ENCODE data around the gene VAV2.
A peak's percentile ranks its signal among the peaks of the same experiment; 100 is the strongest.

Gene VAV2

GRCh38 chr9:133797406-133798105, 194.6 kb downstream of the VAV2 start:
- no peak for DNase-seq (ENCODE audit: low read depth in 2 of 2)

DNA sequence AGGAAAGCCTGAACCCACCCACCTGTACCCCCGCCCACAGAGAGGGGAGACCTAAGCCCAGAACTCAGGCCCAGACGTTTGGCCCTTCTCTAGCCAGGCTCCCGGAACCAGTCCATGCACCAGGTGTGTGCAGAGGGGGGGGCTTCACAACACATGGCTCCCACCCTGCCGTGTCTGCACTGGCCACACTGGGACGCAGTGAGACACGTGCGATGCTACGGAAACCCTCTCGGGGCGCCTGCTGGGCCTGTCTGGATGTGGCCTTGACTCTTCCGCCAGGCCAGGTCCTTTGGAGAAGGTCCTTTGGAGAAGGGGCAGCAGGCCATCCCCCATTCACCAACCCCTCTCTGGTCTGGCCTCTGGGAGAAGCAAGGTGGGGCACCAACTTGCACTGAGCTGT, 195.6 kb downstream of the VAV2 start:
- no peak for DNase-seq (ENCODE audit: low read depth in 2 of 2)

DNA sequence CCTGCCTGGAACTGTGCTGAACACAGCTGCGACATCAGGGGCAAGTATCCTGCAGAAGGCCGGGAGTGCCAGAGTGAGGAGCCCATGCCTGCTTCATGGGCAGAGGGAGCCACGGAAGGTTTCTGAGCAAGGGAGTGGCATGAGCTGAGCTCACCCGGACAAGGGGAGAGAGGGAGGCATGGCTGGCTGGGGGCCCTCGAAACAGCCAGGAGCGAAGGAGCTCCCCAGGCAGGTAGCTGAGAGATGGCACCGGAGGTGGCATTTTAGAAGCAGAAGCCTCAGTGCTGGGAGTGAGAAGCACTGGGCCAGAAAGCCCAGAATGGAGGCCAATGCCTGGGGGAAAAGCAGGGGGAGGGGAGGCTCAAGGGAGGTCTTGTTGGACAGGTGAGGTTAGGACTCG, 197.1 kb downstream of the VAV2 start:
- no peak for DNase-seq (ENCODE audit: low read depth in 2 of 2)

DNA sequence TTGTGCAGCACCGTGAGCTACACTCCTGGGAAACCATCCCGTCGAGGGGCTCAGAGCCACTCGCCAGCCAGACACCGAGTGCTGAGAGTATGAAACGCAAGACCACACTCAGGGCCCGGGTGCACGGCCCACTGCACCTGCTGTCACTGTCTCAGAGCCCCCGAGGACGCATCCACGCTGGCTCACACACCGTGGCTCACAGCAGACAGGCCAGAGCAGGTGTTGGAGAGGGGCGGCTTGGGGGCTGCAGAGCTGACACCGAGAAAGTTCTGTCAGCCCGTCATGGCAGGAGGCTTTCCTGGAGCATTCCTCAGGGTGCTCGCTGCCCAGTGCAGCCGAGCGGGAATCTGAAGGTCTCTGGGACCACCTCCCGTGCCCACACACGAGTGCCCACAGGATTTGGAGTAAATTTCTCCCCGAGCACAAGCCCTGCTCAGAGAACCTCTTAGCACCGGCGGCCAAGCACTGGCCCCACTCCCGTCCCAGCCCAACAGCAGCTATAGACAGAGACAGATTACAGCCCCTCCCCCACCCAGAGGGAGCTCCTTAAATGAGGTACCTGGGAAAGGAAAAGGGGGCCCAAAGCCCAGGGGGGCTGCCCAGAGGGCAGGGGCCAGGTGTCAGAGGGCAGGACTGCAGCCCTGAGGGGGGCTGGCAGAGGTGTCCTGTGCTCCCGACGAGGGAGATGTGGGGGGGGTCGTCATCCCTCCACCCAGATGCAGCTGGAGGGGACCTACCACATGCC, 197.9 kb downstream of the VAV2 start:
- DNase-seq (ENCODE audit: low read depth in 2 of 2), result no peak

DNA sequence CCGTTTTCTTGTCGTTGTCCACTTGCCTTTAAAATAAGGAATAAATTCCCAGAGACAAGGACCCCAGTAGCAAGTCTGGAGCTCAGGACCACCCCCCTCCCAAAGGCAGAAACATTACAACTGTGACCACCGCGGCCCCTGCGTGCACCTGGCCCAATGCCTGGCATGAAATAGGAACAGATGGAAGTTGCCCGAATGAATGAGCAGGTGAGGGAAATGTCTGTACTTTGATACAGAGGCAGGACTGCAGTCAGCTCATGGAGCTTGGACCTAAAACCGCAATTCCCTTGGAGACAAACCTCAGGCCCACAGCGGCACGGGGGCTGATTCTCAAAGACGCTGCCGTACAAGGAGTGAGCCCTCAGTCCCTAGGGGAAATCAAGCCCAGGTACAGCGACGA, 198.7 kb downstream of the VAV2 start:
- no peak for DNase-seq (ENCODE audit: low read depth in 2 of 2)

DNA sequence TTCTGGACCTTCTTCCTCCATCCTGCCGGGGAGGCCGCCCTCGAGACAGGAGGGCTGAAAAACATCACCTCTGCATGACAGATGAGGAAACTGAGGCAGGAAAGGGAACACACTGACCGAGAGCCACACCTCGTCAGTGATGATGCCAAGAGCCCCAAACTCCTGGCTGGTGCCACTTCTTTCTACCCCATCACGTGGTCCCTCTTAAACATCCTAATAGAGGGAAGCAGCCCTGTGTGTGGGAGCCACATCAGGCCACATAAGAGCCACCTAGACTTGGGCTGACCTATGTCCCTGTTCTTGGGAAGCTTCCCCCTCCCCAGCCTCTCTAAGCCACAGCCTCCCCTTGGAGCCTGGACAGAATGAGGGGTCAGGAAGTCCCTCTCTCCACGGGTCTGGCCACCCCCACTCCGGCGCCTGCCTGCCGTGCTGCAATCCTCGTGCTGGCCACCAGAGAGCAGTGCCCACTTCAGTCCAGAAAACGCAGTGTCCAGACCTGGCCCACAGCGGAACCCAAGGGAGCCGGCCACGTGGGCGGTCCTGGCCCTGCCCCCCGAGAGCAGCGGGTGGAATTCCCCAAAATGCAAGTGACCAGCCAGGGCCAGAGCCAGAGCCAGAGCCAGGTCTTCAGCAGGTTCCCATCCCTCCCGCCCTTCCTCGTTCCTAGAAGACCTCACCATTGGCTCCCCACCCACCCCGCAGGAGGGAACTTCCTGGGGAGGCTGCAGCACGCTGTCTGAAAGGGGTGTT, 199.2 kb downstream of the VAV2 start:
- peak in 1 of 2 experiments; percentile 23 for DNase-seq (ENCODE audit: low read depth in 2 of 2)

DNA sequence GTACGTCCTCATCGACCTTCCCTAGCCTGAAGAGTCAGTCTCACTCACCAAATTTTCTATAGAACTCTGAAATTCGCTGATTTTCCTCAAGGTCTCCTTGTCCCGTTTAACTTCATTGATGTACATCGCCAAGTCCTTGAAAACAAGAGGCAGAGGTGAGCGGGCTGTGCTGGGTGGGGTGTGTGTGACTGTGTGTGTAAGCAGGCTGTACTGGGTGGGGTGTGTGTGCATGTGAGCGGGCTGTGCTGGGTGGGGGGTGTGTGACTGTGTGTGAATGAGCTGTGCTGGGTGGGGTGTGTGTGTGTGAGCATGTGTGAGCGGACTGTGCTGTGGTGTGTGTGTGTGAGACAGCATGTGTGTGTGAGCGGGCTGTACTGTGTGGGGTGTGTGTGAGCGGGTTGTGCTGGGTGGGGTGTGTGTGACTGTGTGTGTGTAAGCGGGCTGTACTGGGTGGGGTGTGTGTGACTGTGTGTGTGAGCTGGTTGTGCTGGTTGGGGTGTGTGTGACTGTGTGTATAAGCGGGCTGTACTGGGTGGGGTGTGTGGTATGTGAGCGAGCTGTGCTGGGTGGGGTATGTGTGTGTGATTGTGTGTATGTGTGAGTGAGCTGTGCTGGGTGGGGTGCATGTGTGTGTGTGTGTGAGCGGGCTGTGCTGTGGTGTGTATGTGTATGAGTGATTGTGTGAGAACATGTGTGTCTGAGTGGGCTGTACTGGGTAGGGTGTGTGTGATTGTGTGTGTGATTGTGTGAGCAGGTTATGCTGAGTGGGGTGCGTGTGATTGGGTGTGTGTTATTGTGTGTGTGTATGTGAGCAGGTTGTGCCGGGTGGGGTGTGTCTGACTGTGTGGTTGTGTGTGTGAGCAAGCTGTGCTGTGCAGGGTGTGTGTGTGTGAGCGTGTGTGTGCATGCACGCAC, 200.1 kb downstream of the VAV2 start:
- no peak for DNase-seq (ENCODE audit: low read depth in 2 of 2)

DNA sequence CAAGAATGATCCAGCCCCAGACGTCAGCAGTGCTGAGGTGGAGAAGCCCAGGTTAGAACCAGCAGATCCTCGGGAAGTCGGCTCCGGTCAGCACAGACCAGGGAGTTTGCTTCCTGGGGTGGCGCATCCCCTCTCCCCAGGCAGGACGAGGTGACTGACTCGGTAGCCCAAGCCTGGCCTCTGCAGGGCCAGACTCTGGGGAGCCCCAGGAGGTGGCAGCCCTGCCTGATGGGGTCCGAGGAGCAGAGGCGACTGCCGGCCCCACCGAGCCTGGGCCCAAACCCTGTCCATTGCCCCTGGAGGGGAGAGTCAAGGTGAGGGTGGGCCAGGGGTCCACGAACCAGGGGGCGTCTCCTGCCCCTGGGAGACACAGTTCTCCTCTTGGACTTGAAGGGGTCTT, 201.1 kb downstream of the VAV2 start:
- DNase-seq (ENCODE audit: low read depth in 2 of 2), result no peak

- DNase-seq (ENCODE audit: low read depth in 2 of 2), result no peak
Measured at GRCh38 chr9:133789778-133790177, 202.3 kb downstream of the VAV2 start.

- DNase-seq (ENCODE audit: low read depth in 2 of 2), result no peak
Measured at GRCh38 chr9:133788819-133789717, 203.1 kb downstream of the VAV2 start.

- no peak for DNase-seq (ENCODE audit: low read depth in 2 of 2)
Measured at GRCh38 chr9:133788045-133788818, 203.9 kb downstream of the VAV2 start.

DNA sequence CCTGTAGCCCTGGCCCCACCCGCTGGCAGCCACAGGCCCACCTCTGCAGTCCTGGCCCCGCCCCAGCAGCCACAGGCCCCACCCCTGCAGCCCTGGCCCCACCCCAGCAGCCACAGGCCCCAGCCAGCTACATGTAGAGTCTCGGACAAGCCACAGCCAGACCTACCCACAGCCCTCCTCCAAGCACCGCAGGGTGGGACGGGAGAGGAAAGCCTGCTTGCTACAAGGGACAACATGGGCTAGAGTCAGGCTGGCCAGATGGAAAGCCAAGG, 204.4 kb downstream of the VAV2 start:
- DNase-seq (ENCODE audit: low read depth in 2 of 2), result no peak

GRCh38 chr9:133786907-133787753, 205.0 kb downstream of the VAV2 start:
- DNase-seq (ENCODE audit: low read depth in 2 of 2), result no peak

GRCh38 chr9:133786371-133786753, 205.8 kb downstream of the VAV2 start:
- no peak for DNase-seq (ENCODE audit: low read depth in 2 of 2)

DNA sequence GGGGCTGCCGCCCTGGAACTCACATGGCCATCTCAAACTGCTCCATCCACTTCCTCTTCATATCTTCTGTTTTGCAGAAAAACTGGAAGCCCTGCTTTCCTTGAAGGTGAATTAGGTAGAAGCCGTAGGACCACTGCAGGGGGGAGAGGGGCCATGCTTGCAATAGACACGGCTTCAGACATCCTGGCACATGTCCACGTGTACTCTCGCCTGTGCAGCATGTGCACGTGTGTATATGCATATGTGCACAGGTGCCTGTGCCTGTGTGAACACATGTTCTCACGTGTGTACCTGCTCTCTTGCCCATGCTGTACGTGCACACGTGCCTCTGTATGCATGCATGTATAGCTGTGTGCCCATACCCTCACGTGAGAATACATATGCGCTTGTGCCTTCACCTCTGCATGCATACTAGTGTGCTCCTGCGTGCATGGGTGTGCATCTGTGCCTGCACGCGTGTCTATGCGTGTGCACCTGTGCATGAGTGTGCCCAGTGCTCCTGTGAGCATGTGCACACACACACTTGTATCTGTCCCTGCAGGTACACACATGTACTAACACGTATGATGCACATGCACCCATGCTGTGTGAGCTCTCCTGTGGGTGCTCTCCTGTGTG, 206.3 kb downstream of the VAV2 start:
- DNase-seq (ENCODE audit: low read depth in 2 of 2), result no peak

GRCh38 chr9:133784731-133785561, 207.2 kb downstream of the VAV2 start:
- no peak for DNase-seq (ENCODE audit: low read depth in 2 of 2)

DNA sequence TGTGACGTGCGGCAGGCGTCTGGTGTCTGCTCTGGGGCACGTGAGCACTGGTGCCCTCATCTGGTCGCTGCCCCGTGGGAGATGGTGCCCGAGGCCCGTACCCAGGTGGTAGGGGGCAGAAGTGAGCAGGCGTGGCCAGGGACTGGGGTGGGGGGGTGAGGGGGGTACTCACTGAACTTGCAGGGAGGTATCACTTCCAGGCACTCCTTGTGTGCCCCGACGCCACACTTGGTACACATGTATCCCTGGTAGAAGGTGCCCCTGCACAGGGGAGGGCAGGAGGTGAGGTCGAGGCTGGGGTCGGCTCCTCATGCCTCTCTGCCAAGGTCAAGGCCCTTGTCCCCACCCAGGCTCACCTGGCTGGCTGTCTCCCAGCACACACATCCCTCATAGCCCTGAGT, 208.8 kb downstream of the VAV2 start:
- DNase-seq (ENCODE audit: low read depth in 2 of 2), result no peak

All from fibroblast of skin of left quadriceps (primary cell).